DOHH2 (cell line): ENCODE data around the gene ANKRD37.

ENCODE experiments used
- CTCF ChIP-seq: fragments of 200-600 bp; sonication (generic); IDR thresholded peaks from one replicate; pipeline ENCODE4 v1.5.1; 2014; ENCODE audit warnings: antibody characterized with exemption, mild to moderate bottlenecking, low read depth, low read length; ENCODE audit not compliant: poor library complexity, severe bottlenecking
- EZH2phosphoT487 ChIP-seq: fragments of 200-600 bp; sonication (generic); IDR thresholded peaks from 2 replicates; pipeline ENCODE4 v1.6.1; 2017; ENCODE audit warnings: borderline replicate concordance, mild to moderate bottlenecking, antibody characterized with exemption, low read length, moderate library complexity, mixed read lengths

DNA sequence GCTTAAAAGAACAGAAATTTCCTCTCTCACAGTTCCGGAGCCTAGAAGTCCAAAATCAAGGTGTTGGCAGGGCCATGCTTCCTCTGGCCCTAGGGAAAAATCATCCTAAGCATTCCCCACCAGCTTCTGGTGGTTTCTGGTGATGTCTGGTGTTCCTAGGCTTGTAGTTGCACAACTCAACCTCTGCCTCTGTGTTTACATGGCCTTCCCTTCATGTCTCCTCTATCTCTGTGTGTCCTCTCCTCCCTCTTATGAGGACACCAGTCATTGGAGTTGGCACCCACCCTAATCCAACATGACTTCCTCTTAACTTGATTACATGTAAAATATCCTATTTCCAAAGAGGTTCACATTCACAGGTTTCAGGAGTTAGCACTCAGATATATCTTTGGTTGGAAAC, 16.3 kb upstream of the ANKRD37 start:
- TF ChIP-seq CTCF (no peak), EZH2phosphoT487 (no peak)
